ENCODE measurements around the gene SFRP5. TPM values are rescaled to one million over a fixed set of nuclear protein-coding genes. Genes with fewer than 3 reads are reported as not detected.

SFRP5 gene
- total and polyA plus RNA-seq, 2 donors, result 1.1 to 4.8 TPM

GRCh38 chr10:97732052-97732359, 39.8 kb downstream of the SFRP5 start:
- no peak overlapping the region for H3K4me3 ChIP-seq (ENCODE audit: low read depth, low read length)
- no peak for DNase-seq (ENCODE audit: extremely low spot score)
- 71% methylated on average over 4 of the region's 4 CpGs for WGBS

GRCh38 chr10:97731346-97732051, 40.3 kb downstream of the SFRP5 start:
- DNase-seq (ENCODE audit: extremely low spot score), result no peak
- Histone ChIP-seq H3K27ac (ENCODE audit: low read depth) (no peak overlapping the region), H3K36me3 (ENCODE audit: insufficient read depth) (no peaks in the 10 kb centered on the region), H3K4me1 (ENCODE audit: insufficient read depth) (no peaks in the 10 kb centered on the region), H3K4me3 (ENCODE audit: low read depth, low read length) (no peak overlapping the region)
- WGBS, result 63% methylated on average over 9 of the region's 9 CpGs

More at GRCh38 chr10:97732052-97732359, 39.8 kb downstream of the SFRP5 start:
- Histone ChIP-seq H3K4me1 (ENCODE audit: insufficient read depth) (no peaks in the 10 kb centered on the region), H3K27ac (ENCODE audit: low read depth) (no peak overlapping the region), H3K36me3 (ENCODE audit: insufficient read depth) (no peaks in the 10 kb centered on the region)

GRCh38 chr10:97729014-97729413, 42.8 kb downstream of the SFRP5 start:
- no peaks in the 10 kb centered on the region for H3K36me3 ChIP-seq (ENCODE audit: insufficient read depth)
- no peak overlapping the region for H3K27ac ChIP-seq (ENCODE audit: low read depth)
- H3K4me1 ChIP-seq (ENCODE audit: insufficient read depth), result no peaks in the 10 kb centered on the region
- no peak overlapping the region for H3K4me3 ChIP-seq (ENCODE audit: low read depth, low read length)
- DNase-seq (ENCODE audit: extremely low spot score), result no peak
- WGBS, result 95% methylated on average over 5 of the region's 5 CpGs

- no peak overlapping the region for H3K4me3 ChIP-seq (ENCODE audit: low read depth, low read length)
- DNase-seq (ENCODE audit: extremely low spot score), result no peak
- no peaks in the 10 kb centered on the region for H3K4me1 ChIP-seq (ENCODE audit: insufficient read depth)
- 37% methylated on average over 8 of the region's 8 CpGs for WGBS
- no peaks in the 10 kb centered on the region for H3K36me3 ChIP-seq (ENCODE audit: insufficient read depth)
- H3K27ac ChIP-seq (ENCODE audit: low read depth), result no peak overlapping the region
Measured at GRCh38 chr10:97726636-97727178, 45.1 kb downstream of the SFRP5 start.

- WGBS, result 54% methylated on average over 5 of the region's 5 CpGs
- Histone ChIP-seq H3K36me3 (ENCODE audit: insufficient read depth) (no peaks in the 10 kb centered on the region), H3K4me3 (ENCODE audit: low read depth, low read length) (no peak overlapping the region), H3K27ac (ENCODE audit: low read depth) (no peak overlapping the region), H3K4me1 (ENCODE audit: insufficient read depth) (no peaks in the 10 kb centered on the region)
- DNase-seq (ENCODE audit: extremely low spot score), result no peak
Measured at GRCh38 chr10:97724341-97724941, 47.4 kb downstream of the SFRP5 start.

- no peak overlapping the region for H3K4me3 ChIP-seq (ENCODE audit: low read depth, low read length)
- DNase-seq (ENCODE audit: extremely low spot score), result no peak
- H3K27ac ChIP-seq (ENCODE audit: low read depth), result no peak overlapping the region
- H3K4me1 ChIP-seq (ENCODE audit: insufficient read depth), result no peaks in the 10 kb centered on the region
- 78% methylated on average over 3 of the region's 3 CpGs for WGBS
- no peaks in the 10 kb centered on the region for H3K36me3 ChIP-seq (ENCODE audit: insufficient read depth)
Measured at GRCh38 chr10:97723001-97723400, 48.8 kb downstream of the SFRP5 start.

GRCh38 chr10:97721871-97722780, 49.7 kb downstream of the SFRP5 start:
- Histone ChIP-seq H3K27ac (ENCODE audit: low read depth) (peak overlapping the region; percentile 14), H3K4me1 (ENCODE audit: insufficient read depth) (no peaks in the 10 kb centered on the region), H3K36me3 (ENCODE audit: insufficient read depth) (no peaks in the 10 kb centered on the region), H3K4me3 (ENCODE audit: low read depth, low read length) (no peak overlapping the region)
- DNase-seq (ENCODE audit: extremely low spot score), result no peak
- WGBS, result 86% methylated on average over 12 of the region's 12 CpGs

GRCh38 chr10:97719602-97720001, 52.2 kb downstream of the SFRP5 start:
- Histone ChIP-seq H3K4me1 (ENCODE audit: insufficient read depth) (no peaks in the 10 kb centered on the region), H3K27ac (ENCODE audit: low read depth) (no peak overlapping the region), H3K4me3 (ENCODE audit: low read depth, low read length) (no peak overlapping the region), H3K36me3 (ENCODE audit: insufficient read depth) (no peaks in the 10 kb centered on the region)
- DNase-seq (ENCODE audit: extremely low spot score), result no peak
- WGBS, result 77% methylated on average over 2 of the region's 2 CpGs

- no peak overlapping the region for H3K4me3 ChIP-seq (ENCODE audit: low read depth, low read length)
- peak overlapping the region; percentile 19 for H3K27ac ChIP-seq (ENCODE audit: low read depth)
- H3K36me3 ChIP-seq (ENCODE audit: insufficient read depth), result no peaks in the 10 kb centered on the region
- WGBS, result 25% methylated on average over 8 of the region's 8 CpGs
- H3K4me1 ChIP-seq (ENCODE audit: insufficient read depth), result no peaks in the 10 kb centered on the region
- no peak for DNase-seq (ENCODE audit: extremely low spot score)
Measured at GRCh38 chr10:97718659-97719142, 53.1 kb downstream of the SFRP5 start.

- no peaks in the 10 kb centered on the region for H3K4me1 ChIP-seq (ENCODE audit: insufficient read depth)
- no peak overlapping the region for H3K4me3 ChIP-seq (ENCODE audit: low read depth, low read length)
- 46% methylated on average over 6 of the region's 6 CpGs for WGBS
- no peak for DNase-seq (ENCODE audit: extremely low spot score)
- no peaks in the 10 kb centered on the region for H3K36me3 ChIP-seq (ENCODE audit: insufficient read depth)
- no peak overlapping the region for H3K27ac ChIP-seq (ENCODE audit: low read depth)
Measured at GRCh38 chr10:97718178-97718577, 53.6 kb downstream of the SFRP5 start.

- Histone ChIP-seq H3K4me1 (ENCODE audit: insufficient read depth) (no peaks in the 10 kb centered on the region), H3K4me3 (ENCODE audit: low read depth, low read length) (no peak overlapping the region), H3K27ac (ENCODE audit: low read depth) (no peak overlapping the region), H3K36me3 (ENCODE audit: insufficient read depth) (no peaks in the 10 kb centered on the region)
- WGBS, result 81% methylated on average over 7 of the region's 7 CpGs
- no peak for DNase-seq (ENCODE audit: extremely low spot score)
Measured at GRCh38 chr10:97717627-97718026, 54.2 kb downstream of the SFRP5 start.
